Calu3 (cell line): ENCODE measurements around the gene NPNT. TPM values are rescaled to one million over a fixed set of nuclear protein-coding genes. Genes with fewer than 3 reads are reported as not detected.

ENCODE experiments used
- BruUV-seq: library from RNA; stranded (reverse); fragments of 400-500 nt; replicated peaks from 2 replicates; lab custom pipeline; 2021; lab: Mats Ljungman, UMichigan
- CTCF ChIA-PET: fragments of 300-600 bp; sonication (Branson Sonifier 250); formaldehyde crosslinking; loops from one replicate; lab custom pipeline; 2022; ENCODE audit warnings: antibody characterized with exemption; lab: Charles Lee
- DNase-seq: peaks from one replicate; pipeline ENCODE4 v3.0.0; 2022
- H3K27ac Mint-ChIP-seq: one replicate; pipeline ENCODE4 v1.8.0; 2022; ENCODE audit warnings: mixed read lengths; ENCODE audit not compliant: unreplicated experiment
- H3K27me3 Mint-ChIP-seq: one replicate; pipeline ENCODE4 v1.8.0; 2022; ENCODE audit warnings: mixed read lengths; ENCODE audit not compliant: unreplicated experiment
- H3K36me3 Mint-ChIP-seq: one replicate; pipeline ENCODE4 v1.8.0; 2022; ENCODE audit warnings: mild to moderate bottlenecking, moderate library complexity, mixed read lengths; ENCODE audit not compliant: insufficient read depth, unreplicated experiment
- H3K4me1 Mint-ChIP-seq: one replicate; pipeline ENCODE4 v1.8.0; 2022; ENCODE audit warnings: mild to moderate bottlenecking, low read depth, mixed read lengths; ENCODE audit not compliant: unreplicated experiment
- H3K4me3 Mint-ChIP-seq: one replicate; pipeline ENCODE4 v1.8.0; 2022; ENCODE audit warnings: mild to moderate bottlenecking, low read depth, moderate library complexity, mixed read lengths; ENCODE audit not compliant: unreplicated experiment
- H3K9me3 Mint-ChIP-seq: one replicate; pipeline ENCODE4 v1.8.0; 2022; ENCODE audit warnings: low read depth, mixed read lengths; ENCODE audit not compliant: unreplicated experiment
- CTCF ChIP-seq: fragments of 200-600 bp; IDR thresholded peaks from one replicate; pipeline ENCODE4 v1.8.0; 2022; ENCODE audit warnings: antibody characterized with exemption; ENCODE audit not compliant: unreplicated experiment
- intact Hi-C: fragments of 100-400 bp; cut with micrococcal nuclease; formaldehyde crosslinking; loops from one replicate; pipeline ENCODE4 v1.10.0; 2022; ENCODE audit not compliant: unreplicated experiment
- total RNA-seq: library from RNA; stranded (reverse); gene quantifications from 2 replicates; pipeline ENCODE4 v1.2.3, GENCODE V29; 2022

Gene NPNT
- total RNA-seq, 1 experiment from 2014 or later: 88.5 TPM

GRCh38 chr4:105970371-105970770, 75.1 kb downstream of the NPNT start:
- Mint-ChIP-seq H3K4me1 (peaks cover 44% of the 10 kb centered on the region), H3K27me3 (no peaks in the 10 kb centered on the region), H3K9me3 (no peaks in the 10 kb centered on the region), H3K4me3 (no peak overlapping the region), H3K27ac (peak overlapping the region; percentile 56), H3K36me3 (peaks cover 1% of the 10 kb centered on the region)
- intact Hi-C loops: no loop called here
- no peak for DNase-seq
- no peak for TF ChIP-seq CTCF
- CTCF ChIA-PET: no interaction called here
- TSS peak; percentile 29 for BruUV-seq

- no peaks in the 10 kb centered on the region for H3K9me3 Mint-ChIP-seq
- intact Hi-C loops: no loop called here
- no TSS peak for BruUV-seq
- peak overlapping the region; percentile 17 for H3K27ac Mint-ChIP-seq
- H3K36me3 Mint-ChIP-seq: no peaks in the 10 kb centered on the region
- TF ChIP-seq CTCF: no peak
- peak; percentile 20 for DNase-seq
- H3K27me3 Mint-ChIP-seq: no peaks in the 10 kb centered on the region
- CTCF ChIA-PET: no interaction called here
- H3K4me3 Mint-ChIP-seq: no peak overlapping the region
- H3K4me1 Mint-ChIP-seq: peaks cover 39% of the 10 kb centered on the region
These were observed 75.8 kb downstream of the NPNT start for GRCh38 chr4:105971036-105971435.

- no peaks in the 10 kb centered on the region for H3K27me3 Mint-ChIP-seq
- CTCF ChIA-PET: no interaction called here
- peak overlapping the region; percentile 69 for H3K27ac Mint-ChIP-seq
- TF ChIP-seq CTCF: no peak
- DNase-seq: no peak
- no peaks in the 10 kb centered on the region for H3K36me3 Mint-ChIP-seq
- H3K4me1 Mint-ChIP-seq: peaks cover 27% of the 10 kb centered on the region
- no TSS peak for BruUV-seq
- no peak overlapping the region for H3K4me3 Mint-ChIP-seq
- H3K9me3 Mint-ChIP-seq: no peaks in the 10 kb centered on the region
- intact Hi-C loops: no loop called here
These were observed 77.8 kb downstream of the NPNT start for GRCh38 chr4:105972946-105973621.

GRCh38 chr4:105976915-105977314, 81.6 kb downstream of the NPNT start:
- no peak for DNase-seq
- H3K4me1 Mint-ChIP-seq: peaks cover 6% of the 10 kb centered on the region
- TF ChIP-seq CTCF: no peak
- no peak overlapping the region for H3K27ac Mint-ChIP-seq
- intact Hi-C loops: no loop called here
- peaks cover 2% of the 10 kb centered on the region for H3K9me3 Mint-ChIP-seq
- no peaks in the 10 kb centered on the region for H3K27me3 Mint-ChIP-seq
- no peaks in the 10 kb centered on the region for H3K36me3 Mint-ChIP-seq
- no peak overlapping the region for H3K4me3 Mint-ChIP-seq
- CTCF ChIA-PET: no interaction called here
- BruUV-seq: no TSS peak
